Brain pericyte (primary cell): ENCODE data around the gene KLHDC7B.

Experiments
- DNase-seq: peaks from one replicate; pipeline ENCODE4 v3.0.0-alpha.2; 2012; ENCODE audit warnings: low read depth, low spot score

KLHDC7B gene

GRCh38 chr22:50545522-50546325 lies at the start of gene KLHDC7B:
KLHDC7B (plus strand) TSS chr22:50545899; CDS start chr22:50546244, 345 bp downstream.
- no peak for DNase-seq

- DNase-seq: no peak
Observed at GRCh38 chr22:50497093-50497492, 48.6 kb upstream of the KLHDC7B start.

- DNase-seq: no peak
Observed at GRCh38 chr22:50498322-50498890, 47.3 kb upstream of the KLHDC7B start.

GRCh38 chr22:50500452-50500851 lies 45.2 kb upstream of the KLHDC7B start:
- no peak for DNase-seq

- no peak for DNase-seq
Observed at GRCh38 chr22:50502096-50502495, 43.6 kb upstream of the KLHDC7B start.

- no peak for DNase-seq
Observed at GRCh38 chr22:50502628-50503474, 42.8 kb upstream of the KLHDC7B start.

- no peak for DNase-seq
Observed at GRCh38 chr22:50503475-50504145, 42.1 kb upstream of the KLHDC7B start.

- no peak for DNase-seq
Observed at GRCh38 chr22:50504369-50505211, 41.1 kb upstream of the KLHDC7B start.

- no peak for DNase-seq
Observed at GRCh38 chr22:50505276-50505775, 40.4 kb upstream of the KLHDC7B start.

- DNase-seq: no peak
Observed at GRCh38 chr22:50505776-50506610, 39.7 kb upstream of the KLHDC7B start.

- DNase-seq: no peak
Observed at GRCh38 chr22:50506611-50507420, 38.9 kb upstream of the KLHDC7B start.

GRCh38 chr22:50507421-50507990 lies 38.2 kb upstream of the KLHDC7B start, which contains the start of gene LMF2:
LMF2 (minus strand) TSS chr22:50507702; CDS start chr22:50507675, 27 bp downstream.
- DNase-seq: no peak

- peak; percentile 85 for DNase-seq
Observed at GRCh38 chr22:50507991-50508884, 37.5 kb upstream of the KLHDC7B start, which contains the start of gene NCAPH2. NCAPH2 (plus strand) TSS chr22:50508224; CDS start chr22:50508338, 114 bp downstream.

GRCh38 chr22:50508897-50509296 lies 36.8 kb upstream of the KLHDC7B start:
- DNase-seq: no peak

- no peak for DNase-seq
Observed at GRCh38 chr22:50513175-50513574, 32.5 kb upstream of the KLHDC7B start.

GRCh38 chr22:50516068-50516467 lies 29.6 kb upstream of the KLHDC7B start:
- no peak for DNase-seq

- no peak for DNase-seq
Observed at GRCh38 chr22:50516891-50517290, 28.8 kb upstream of the KLHDC7B start.
